DOHH2 (cell line): ENCODE data around the gene AKR1C8.
"Not testable (repeated sequence)": the region's sequence is repeated elsewhere in the genome, so short reads cannot be mapped to it uniquely, and the experiment has no call there.

Experiments used
- H3F3A ChIP-seq: fragments of 200-600 bp; sonication (generic), shearing (Covaris generic); 2 replicates; pipeline ENCODE4 v1.6.0; 2016; ENCODE audit warnings: antibody characterized with exemption, mild to moderate bottlenecking; ENCODE audit not compliant: control insufficient read depth, insufficient read depth
- H3K27ac ChIP-seq: fragments of 200-600 bp; sonication (generic); 2 replicates; pipeline ENCODE4 v1.5.1; 2014; ENCODE audit warnings: low read depth, mild to moderate bottlenecking, low read length, moderate library complexity
- H3K27me3 ChIP-seq: fragments of 200-600 bp; sonication (generic); 2 replicates; pipeline ENCODE4 v1.6.1; 2014; ENCODE audit warnings: mild to moderate bottlenecking, low read length, mixed read lengths; ENCODE audit not compliant: control insufficient read depth
- H3K36me3 ChIP-seq: fragments of 200-600 bp; sonication (generic); 2 replicates; pipeline ENCODE4 v1.6.1; 2014; ENCODE audit warnings: mild to moderate bottlenecking, low read length, moderate library complexity, mixed read lengths; ENCODE audit not compliant: control insufficient read depth
- H3K4me1 ChIP-seq: fragments of 200-600 bp; sonication (generic); 2 replicates; pipeline ENCODE4 v1.6.1; 2014; ENCODE audit warnings: mild to moderate bottlenecking, low read length, mixed read lengths; ENCODE audit not compliant: control insufficient read depth
- H3K4me2 ChIP-seq: fragments of 200-600 bp; sonication (generic); 2 replicates; pipeline ENCODE4 v1.6.0; 2014; ENCODE audit warnings: mild to moderate bottlenecking, low read length, moderate library complexity
- H3K4me3 ChIP-seq: fragments of 200-600 bp; sonication (generic); 2 replicates; pipeline ENCODE4 v1.5.1; 2014; ENCODE audit warnings: mild to moderate bottlenecking, low read length, mixed read lengths
- H3K79me2 ChIP-seq: fragments of 200-600 bp; sonication (generic); 2 replicates; pipeline ENCODE4 v1.6.1; 2014; ENCODE audit warnings: mild to moderate bottlenecking, low read length, mixed read lengths; ENCODE audit not compliant: control insufficient read depth
- H3K9me2 ChIP-seq: fragments of 200-600 bp; sonication (generic); replicated peaks from 2 replicates; pipeline ENCODE4 v1.6.1; 2014; ENCODE audit warnings: mild to moderate bottlenecking, low read length, mixed read lengths; ENCODE audit not compliant: control insufficient read depth
- H3K9me3 ChIP-seq: fragments of 200-600 bp; sonication (generic); 2 replicates; pipeline ENCODE4 v1.6.1; 2014; ENCODE audit warnings: antibody characterized with exemption, low read length, mixed read lengths; ENCODE audit not compliant: control insufficient read depth, insufficient read depth
- H4K20me1 ChIP-seq: fragments of 200-600 bp; sonication (generic); 2 replicates; pipeline ENCODE4 v1.6.0; 2014; ENCODE audit warnings: low read depth, mild to moderate bottlenecking, antibody characterized with exemption, low read length, moderate library complexity; ENCODE audit not compliant: control insufficient read depth, insufficient read depth
- CTCF ChIP-seq: fragments of 200-600 bp; sonication (generic); IDR thresholded peaks from one replicate; pipeline ENCODE4 v1.5.1; 2014; ENCODE audit warnings: antibody characterized with exemption, mild to moderate bottlenecking, low read depth, low read length; ENCODE audit not compliant: poor library complexity, severe bottlenecking
- EZH2phosphoT487 ChIP-seq: fragments of 200-600 bp; sonication (generic); IDR thresholded peaks from 2 replicates; pipeline ENCODE4 v1.6.1; 2017; ENCODE audit warnings: borderline replicate concordance, mild to moderate bottlenecking, antibody characterized with exemption, low read length, moderate library complexity, mixed read lengths

Gene AKR1C8

DNA sequence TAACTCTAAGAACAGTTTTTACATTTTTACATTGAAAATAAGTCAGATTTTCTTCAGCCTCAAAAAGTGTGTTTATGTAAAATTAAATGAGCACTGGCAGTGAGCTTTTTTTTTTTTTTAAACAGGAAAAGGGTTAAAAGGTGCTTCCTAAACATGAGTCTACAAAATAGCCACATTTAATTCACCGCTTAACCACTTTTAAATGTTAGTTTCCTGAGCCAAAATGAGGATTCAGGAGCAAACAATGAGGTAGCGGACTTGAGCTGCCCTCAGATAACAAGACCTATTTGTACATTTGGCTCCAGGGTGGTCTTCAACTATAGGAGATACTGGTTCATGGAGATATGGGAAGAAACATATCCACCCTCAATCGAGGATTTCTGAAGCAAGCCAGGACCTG is 67.9 kb downstream of the AKR1C8 start:
- no peaks in the 10 kb centered on the region for H3K36me3 ChIP-seq
- H3K4me1 ChIP-seq: no peaks in the 10 kb centered on the region
- H3K4me3 ChIP-seq: no peak overlapping the region
- no peak overlapping the region for H3K4me2 ChIP-seq
- no peaks in the 10 kb centered on the region for H3K79me2 ChIP-seq
- H3K9me2 ChIP-seq: no peaks in the 10 kb centered on the region
- TF ChIP-seq CTCF (no peak), EZH2phosphoT487 (no peak)
- H3K9me3 ChIP-seq: no peaks in the 10 kb centered on the region
- no peaks in the 10 kb centered on the region for H3K27me3 ChIP-seq
- no peaks in the 10 kb centered on the region for H3F3A ChIP-seq
- no peak overlapping the region for H3K27ac ChIP-seq
- no peaks in the 10 kb centered on the region for H4K20me1 ChIP-seq

DNA sequence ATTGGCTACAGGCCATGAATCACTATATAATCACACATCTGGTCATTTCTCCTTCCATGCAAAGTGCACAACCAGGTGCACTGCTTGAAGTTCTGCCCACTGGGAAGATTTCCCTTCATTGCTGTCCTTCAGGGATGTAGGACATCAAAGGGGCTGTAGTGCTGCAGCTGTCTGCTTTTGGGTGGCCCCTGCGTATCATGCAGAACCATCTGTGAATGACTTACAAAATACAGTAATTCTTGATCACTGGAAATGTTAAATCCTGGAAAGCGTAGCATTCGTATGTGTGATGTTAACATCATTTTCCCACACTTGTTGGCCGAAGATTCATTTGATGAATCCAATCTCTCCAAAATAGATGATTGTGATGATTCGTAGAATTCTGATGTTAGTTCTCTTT is 68.3 kb downstream of the AKR1C8 start:
- no peak overlapping the region for H3K27ac ChIP-seq
- no peak for TF ChIP-seq CTCF
- no peak for TF ChIP-seq EZH2phosphoT487
- no peaks in the 10 kb centered on the region for H4K20me1 ChIP-seq
- no peak overlapping the region for H3K4me2 ChIP-seq
- H3K4me3 ChIP-seq: no peak overlapping the region
- no peaks in the 10 kb centered on the region for H3K27me3 ChIP-seq
- H3K9me3 ChIP-seq: no peaks in the 10 kb centered on the region
- H3K79me2 ChIP-seq: no peaks in the 10 kb centered on the region
- H3K9me2 ChIP-seq: no peaks in the 10 kb centered on the region
- no peaks in the 10 kb centered on the region for H3F3A ChIP-seq
- H3K4me1 ChIP-seq: no peaks in the 10 kb centered on the region
- no peaks in the 10 kb centered on the region for H3K36me3 ChIP-seq

DNA sequence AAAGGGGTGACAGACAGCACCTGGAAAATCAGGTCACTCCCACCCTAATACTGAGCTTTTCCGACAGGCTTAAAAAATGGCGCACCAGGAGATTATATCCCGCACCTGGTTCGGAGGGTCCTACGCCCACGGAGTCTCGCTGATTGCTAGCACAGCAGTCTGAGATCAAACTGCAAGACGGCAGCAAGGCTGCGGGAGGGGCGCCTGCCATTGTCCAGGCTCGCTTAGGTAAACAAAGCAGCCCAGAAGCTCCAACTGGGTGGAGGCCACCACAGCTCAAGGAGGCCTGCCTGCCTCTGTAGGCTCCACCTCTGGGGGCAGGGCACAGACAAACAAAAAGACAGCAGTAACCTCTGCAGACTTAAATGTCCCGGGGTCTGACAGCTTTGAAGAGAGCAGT is 75.1 kb downstream of the AKR1C8 start:
- not testable (repeated sequence) for H3K4me2 ChIP-seq, H3K27ac ChIP-seq, H3K4me1 ChIP-seq, H3K36me3 ChIP-seq, H3F3A ChIP-seq, H3K9me3 ChIP-seq, H3K79me2 ChIP-seq, H3K4me3 ChIP-seq, H4K20me1 ChIP-seq, H3K9me2 ChIP-seq, H3K27me3 ChIP-seq

GRCh38 chr10:5108658-5109416 is 76.1 kb downstream of the AKR1C8 start:
- Histone ChIP-seq H3K79me2 (no peaks in the 10 kb centered on the region), H3K4me3 (no peak overlapping the region), H3K9me2 (no peaks in the 10 kb centered on the region), H3K4me1 (no peaks in the 10 kb centered on the region), H3K4me2 (no peak overlapping the region), H3K9me3 (no peaks in the 10 kb centered on the region), H3F3A (no peaks in the 10 kb centered on the region), H3K27ac (no peak overlapping the region), H4K20me1 (no peaks in the 10 kb centered on the region), H3K36me3 (no peaks in the 10 kb centered on the region), H3K27me3 (no peaks in the 10 kb centered on the region)
- TF ChIP-seq EZH2phosphoT487: no peak
- no peak for TF ChIP-seq CTCF
